NCI-H146 treated with DMSO at 0.1 percent for 48 hours (cell line): ENCODE measurements around the gene SLC22A15.
"Not testable (repeated sequence)": the region's sequence is repeated elsewhere in the genome, so short reads cannot be mapped to it uniquely, and the experiment has no call there.

Experiments used
- DNase-seq: peaks from one replicate; lab custom pipeline; 2025; ENCODE audit not compliant: unreplicated experiment; lab: John Stamatoyannopoulos, UW

SLC22A15 gene

GRCh38 chr1:115976062-115976920 is at the start of gene SLC22A15:
Gene SLC22A15, plus strand, starts transcription at chr1:115976513. Its CDS starts 115 bp downstream, at chr1:115976628.
- no peak for DNase-seq

DNA sequence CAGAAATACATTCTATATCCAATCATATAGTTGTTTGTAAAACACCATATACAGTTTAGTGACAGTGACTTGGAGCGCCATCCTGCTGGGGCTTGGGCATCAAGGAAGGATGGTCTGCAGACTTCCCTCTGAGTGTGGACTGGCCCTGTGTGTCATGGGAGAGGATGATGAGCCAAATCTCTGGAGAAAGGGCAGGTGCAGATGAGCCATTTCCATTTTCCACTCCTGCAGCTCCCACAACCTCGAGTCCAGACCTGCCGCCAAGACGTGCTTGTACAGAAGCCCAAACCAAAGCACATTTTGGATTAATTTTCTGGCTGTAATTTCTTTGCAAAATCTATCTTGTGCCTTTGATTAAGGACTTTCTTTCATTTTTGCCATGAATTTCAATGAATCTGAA is 48.3 kb upstream of the SLC22A15 start:
- DNase-seq = no peak

DNA sequence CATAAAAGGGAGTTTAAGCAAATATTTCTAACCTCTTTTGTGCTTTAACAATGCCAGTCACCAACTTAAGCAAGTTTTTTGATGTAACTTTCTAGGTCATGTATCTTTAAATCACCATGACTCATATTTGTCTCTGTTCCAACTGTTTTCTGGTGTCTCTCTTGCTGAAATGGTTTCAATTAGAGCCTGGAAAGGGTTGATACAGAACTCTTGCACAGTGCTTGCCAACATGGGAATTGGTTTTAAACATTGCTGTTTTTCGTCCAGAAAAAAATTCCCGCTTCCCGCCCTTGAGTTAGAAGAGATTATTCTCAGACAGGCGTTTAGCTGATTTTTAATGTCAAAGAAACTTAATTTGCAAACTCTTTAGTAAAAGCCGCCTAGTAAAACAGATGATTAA is 46.4 kb upstream of the SLC22A15 start:
- DNase-seq = no peak

DNA sequence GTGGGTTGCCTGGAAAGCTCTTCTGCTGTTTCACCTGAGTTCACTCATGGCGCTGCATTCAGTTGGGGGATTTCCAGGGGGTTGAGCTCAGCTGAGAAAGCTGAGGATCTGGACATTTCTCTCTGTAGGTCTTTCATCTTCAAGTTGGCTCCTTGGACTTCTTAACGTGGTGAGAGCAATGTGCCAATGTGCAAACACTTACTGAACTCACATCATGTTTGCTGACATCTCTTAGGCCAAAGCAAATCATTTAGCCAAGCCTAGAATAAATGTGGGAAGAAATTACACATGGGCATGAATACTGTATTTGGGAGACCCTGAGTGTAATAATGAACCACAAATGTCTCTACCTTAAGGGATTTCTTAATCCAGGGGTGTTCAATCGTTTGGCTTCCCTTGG is 42.7 kb upstream of the SLC22A15 start:
- no peak for DNase-seq

DNA sequence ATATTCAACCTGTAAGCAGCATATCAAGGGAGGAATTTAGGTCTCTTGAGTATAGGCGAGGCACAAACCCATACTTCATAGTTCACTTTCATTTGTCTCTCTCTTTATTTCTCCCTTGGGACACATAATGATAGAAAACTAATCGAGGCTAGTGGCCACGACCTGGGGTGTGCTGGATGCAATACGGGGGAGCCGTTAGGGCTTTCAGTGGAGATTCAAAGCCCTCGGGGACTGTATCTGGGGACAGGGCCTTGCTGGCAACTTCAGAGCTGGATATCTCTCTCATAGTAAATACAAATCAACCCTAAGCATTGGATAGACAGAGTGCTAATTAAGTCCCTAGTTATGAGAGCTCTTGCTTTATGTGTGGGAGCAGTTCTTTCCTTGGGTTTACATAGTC is 36.9 kb upstream of the SLC22A15 start:
- DNase-seq = no peak

DNA sequence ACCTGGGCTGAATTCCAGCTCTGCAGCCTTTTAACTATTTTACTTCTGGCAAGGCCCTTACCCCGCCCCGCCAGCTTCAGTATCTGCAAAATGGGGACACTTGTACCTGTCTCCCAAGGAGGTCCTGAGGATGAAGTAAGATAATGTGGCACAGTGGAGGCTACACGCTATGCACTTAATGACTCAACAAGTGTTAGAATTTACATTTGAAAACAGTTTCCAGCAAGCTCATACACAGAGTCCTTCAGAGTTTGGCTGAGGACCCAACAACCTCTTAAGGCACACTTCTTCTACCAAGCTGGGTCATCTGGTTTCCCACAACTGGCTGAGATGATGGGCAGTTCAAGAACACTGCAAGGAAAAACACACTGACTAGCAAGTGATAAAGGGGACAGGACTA is 30.2 kb upstream of the SLC22A15 start:
- no peak for DNase-seq

GRCh38 chr1:115949156-115949555 is 27.2 kb upstream of the SLC22A15 start:
- no peak for DNase-seq

DNA sequence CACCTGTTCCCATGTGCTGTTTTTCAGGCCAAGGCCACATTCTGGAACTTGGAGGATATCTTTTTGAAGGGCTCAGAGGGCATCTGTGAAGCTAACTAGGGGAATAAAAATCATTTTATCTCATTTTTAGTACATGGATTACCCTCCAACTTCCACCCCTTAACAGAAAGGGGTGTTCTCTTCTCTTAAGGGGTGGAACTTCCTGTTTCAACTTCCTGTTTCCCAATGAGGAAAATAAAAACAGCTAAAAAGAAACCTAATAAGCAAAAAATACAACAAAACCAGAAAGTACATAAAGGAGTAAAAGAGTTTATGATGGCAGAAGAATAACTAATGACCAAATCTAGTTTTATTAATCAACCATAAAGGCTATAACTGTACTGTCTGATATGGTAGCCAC is 24.8 kb upstream of the SLC22A15 start:
- no peak for DNase-seq

DNA sequence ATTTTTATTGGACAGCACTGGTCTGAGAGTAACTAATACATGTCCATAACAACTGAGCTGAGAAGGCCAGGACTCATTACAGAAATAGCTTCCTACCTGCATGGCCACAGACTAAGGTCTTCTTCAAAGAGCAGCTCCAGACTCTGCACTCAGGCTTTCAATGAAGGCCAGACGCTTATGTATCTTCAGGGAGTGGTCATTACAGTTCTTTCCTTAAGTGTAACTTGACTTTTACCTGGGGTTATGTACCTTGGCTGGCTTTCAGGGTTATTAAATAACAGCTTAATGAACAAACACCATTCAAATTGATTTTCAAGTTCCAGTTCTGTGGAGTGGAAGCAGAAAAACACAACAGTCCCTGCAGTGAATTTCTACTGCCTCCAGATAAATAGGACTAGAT is 23.8 kb upstream of the SLC22A15 start:
- DNase-seq = no peak

DNA sequence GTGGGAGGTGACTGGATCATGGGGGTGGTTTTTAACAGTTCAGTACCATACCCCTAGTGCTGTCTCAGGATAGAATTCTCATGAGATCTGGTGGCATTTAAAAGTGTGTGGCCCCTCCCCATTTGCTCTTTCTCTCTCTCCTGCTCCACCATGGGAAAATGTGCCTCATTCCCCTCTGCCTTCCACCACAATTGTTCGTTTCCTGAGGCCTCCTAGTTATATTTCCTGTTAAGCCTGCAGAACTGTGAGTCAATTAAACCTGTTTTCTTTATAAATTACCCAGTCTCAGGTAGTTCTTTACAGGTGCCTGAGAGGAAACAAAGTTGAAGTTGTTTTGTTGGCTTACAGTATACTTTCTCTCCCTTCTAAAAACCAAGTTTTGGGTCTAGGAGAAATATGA is 23.1 kb upstream of the SLC22A15 start:
- DNase-seq = no peak

- no peak for DNase-seq
These were observed 21.6 kb upstream of the SLC22A15 start for GRCh38 chr1:115954684-115955083.

DNA sequence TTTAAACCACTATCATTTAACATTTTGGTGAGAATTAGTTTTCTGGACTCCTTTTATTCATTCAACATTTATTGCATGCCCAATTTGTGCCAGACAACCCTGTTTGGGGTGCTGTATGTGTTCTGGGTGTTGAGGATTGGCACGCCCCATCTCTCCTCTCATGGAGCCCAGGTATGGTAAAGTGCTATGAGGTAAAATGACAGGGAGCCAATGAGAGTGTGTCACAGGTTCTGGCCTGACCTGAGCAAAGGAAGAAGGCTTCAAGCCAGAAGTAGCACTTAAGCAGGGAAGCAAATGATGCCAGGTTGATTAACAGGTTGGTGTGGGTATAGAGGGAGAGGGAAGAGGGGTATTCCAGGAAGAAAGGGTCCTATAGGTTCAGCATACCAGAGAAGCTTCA is 21.1 kb upstream of the SLC22A15 start:
- DNase-seq = no peak

DNA sequence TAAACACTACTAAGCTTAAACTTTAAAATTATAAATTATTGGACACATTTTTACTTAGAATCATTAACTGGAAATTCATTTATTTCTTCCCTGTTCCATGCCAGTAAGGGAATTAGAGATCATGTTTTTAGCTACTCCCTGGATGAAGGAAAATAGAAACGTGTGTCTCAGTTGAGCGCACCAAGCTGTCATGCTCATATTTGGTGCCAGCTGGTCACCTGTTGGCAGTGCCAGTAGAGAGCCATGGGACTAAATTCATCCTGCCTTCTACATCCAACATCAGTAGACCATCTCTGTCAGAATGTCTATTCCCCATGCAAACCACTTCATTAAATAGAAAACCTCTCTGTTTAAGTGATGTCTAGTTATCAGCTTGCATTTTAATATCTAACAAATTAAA is 17.4 kb upstream of the SLC22A15 start:
- no peak for DNase-seq

DNA sequence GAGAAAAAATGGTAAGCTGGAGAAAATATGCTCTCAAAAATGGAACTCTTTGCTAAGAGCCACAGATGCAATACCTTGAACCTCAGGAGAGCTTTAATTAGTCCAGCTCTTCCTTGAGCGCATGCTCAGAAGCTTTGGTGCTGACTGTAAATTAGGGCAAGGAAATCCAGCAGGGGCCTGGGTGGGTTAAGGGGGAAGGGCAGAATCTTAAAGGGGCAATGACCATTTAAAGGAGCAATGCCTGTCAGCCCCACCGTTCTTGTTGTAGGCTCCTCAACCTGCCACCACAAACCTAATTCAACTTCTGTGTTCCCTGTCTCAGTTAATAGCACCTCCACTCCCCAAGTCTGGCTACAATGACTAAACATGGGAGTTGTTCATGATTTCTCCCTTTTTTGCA is 6.8 kb upstream of the SLC22A15 start:
- DNase-seq = no peak

GRCh38 chr1:115971778-115972177 is 4.5 kb upstream of the SLC22A15 start:
- not testable (repeated sequence) for DNase-seq

DNA sequence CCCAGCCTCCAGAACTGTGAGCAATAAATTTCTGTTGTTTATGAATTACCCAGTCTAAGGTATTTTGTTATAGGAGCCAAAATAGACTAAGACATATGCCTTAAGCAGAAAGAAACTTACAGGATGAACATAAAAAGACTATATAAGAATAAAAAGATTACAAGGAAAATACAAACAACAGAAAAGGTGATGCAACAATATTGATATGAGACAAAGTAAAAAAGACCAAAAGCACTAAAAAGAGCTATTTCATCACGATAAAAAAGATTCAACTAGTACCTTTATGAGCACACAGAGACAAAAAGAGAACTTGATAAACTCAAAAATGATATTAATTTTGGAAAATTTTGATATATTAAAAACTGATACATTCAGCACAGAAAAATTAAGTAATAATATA is 3.2 kb upstream of the SLC22A15 start:
- DNase-seq = no peak

GRCh38 chr1:115975569-115976061 is 698 bp upstream of the SLC22A15 start:
- no peak for DNase-seq

DNA sequence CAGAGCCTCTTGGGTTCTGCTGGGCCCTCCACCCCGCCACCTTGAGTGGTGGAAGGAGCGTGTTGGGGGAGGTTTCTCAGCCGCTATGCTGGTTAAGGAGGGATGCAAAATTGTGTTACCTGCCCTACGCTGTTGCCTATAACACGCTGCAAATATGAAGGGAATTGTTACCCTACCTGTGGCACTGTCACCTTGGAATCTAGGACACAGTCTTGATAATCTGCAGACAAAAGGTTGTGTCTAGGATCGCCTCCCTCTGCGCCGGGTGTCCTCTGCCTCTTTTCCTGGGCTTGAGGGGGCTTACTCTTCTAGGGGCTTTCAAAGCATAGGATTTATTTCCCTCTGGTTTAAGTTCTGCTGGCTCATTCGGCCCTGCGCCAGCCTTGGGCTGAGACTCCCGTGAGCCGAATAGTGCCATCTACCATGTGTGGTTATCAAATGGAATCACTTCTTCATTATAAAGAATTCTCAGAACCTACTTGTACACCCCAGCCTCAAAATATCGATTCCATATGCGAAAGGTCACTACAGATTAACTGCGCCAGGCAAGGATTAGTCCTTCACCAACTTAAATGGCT is 697 bp downstream of the SLC22A15 start:
- DNase-seq = no peak

GRCh38 chr1:115977499-115978258 is 1.4 kb downstream of the SLC22A15 start:
- DNase-seq = no peak

DNA sequence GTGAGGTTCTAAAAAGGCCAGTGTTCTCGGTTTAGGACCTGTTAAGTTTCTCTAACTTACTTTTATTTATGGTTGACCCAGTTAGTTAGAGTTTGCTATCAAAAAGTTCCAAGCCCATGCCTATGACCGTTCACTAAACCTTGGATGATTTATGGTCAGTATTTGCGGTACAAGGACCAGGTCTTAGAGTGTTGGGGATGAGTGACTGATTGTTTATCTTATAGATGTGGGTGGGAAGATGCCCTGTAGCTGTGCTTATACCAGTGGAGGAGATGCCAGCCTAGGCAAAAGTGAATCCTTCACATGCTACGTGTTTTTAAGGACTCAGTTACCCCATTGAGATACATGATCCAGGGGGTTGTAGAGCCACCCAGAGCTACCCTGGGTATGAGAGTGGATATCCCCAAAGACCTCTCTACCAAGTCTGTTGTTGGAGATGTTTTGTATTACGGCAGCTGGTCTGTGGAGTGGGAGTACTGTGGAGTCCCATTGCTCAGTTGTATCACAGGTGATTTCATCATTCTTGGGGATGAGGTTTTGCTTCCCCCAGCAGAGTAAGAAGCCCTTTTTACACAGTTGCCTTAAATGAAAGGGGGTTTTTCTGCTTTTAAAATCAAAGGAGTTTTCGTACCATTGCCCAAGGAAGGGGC is 2.1 kb downstream of the SLC22A15 start:
- no peak for DNase-seq

- DNase-seq = no peak
These were observed 3.8 kb downstream of the SLC22A15 start for GRCh38 chr1:115980156-115980555.
